ENCODE measurements around the gene PDF.
"Not testable (repeated sequence)": the region's sequence is repeated elsewhere in the genome, so short reads cannot be mapped to it uniquely, and the experiment has no call there.

The PDF gene

DNA sequence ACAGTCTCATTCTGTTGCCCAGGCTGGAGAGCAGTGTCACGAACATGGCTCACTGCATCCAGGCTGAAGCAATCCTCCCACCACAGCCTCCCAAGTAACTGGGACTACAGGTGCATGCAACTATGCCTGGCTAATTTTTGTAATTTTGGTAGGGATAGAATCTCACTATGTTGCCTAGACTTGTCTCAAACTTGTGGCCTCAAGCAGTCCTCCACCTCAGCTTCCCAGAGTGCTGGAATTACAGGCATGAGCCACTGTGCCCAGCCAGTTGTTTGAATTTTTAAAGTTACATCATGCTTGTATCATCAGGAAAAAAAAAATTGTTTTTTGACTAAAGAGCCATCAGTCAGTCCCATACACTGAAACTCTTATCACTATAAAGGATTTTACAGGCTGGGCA, 36.3 kb downstream of the PDF start:
- FAIRE-seq: no peak
- no peak for TF ChIP-seq CTCF (IDR thresholded peaks at IDR 0.05; ENCODE audit: insufficient read depth, missing control alignments)
- no peak for DNase-seq (ENCODE audit: insufficient read length, low spot score)

DNA sequence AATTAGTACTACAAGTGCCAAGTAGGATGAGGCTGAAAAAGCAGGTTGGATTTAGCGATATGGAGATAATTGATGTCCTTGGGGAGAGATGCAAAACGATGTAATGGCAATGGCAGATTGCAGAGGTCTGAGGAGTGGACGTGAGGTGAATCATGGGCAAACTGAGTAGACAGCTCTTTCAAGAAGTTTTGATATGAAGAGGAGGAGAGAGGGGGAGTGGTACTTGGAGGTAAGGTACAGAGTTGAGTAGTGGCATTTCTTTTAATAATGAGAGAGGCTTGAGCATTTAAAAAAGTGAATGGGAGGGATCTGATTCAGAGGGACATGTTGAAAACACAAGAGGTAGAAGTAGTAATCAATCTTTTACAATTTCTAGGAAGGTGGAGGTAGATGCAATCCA, 37.0 kb downstream of the PDF start:
- no peak for TF ChIP-seq CTCF (IDR thresholded peaks at IDR 0.05; ENCODE audit: insufficient read depth, missing control alignments)
- DNase-seq (ENCODE audit: insufficient read length, low spot score): no peak
- no peak for FAIRE-seq

- FAIRE-seq: not testable (repeated sequence)
These were observed 38.7 kb downstream of the PDF start for GRCh38 chr16:69291657-69292056.

GRCh38 chr16:69286941-69287713, 43.3 kb downstream of the PDF start:
- no peak for FAIRE-seq
- TF ChIP-seq CTCF (IDR thresholded peaks at IDR 0.05; ENCODE audit: insufficient read depth, missing control alignments): peak; percentile 54
- DNase-seq (ENCODE audit: insufficient read length, low spot score): no peak

More at GRCh38 chr16:69291657-69292056, 38.7 kb downstream of the PDF start:
- not testable (repeated sequence) for DNase-seq (ENCODE audit: insufficient read length, low spot score)

DNA sequence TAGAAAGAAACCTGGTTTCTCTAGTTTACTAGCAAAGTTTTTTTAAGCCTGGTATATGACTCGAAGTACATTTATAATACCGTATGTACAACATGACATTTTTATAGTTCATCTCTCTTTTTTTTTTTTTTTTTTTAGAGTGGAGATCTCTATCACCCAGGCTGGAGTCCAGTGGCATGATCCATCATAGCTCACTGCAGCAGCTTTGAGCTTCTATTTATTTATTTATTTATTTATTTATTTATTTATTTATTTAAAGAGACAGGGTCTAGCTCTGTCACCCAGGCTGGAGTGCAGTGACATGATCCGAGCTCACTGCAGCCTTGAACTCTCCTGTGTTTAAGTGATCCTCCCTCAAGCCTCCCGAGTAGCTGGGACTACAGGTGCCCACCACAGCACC, 45.1 kb downstream of the PDF start:
- no peak for TF ChIP-seq CTCF (IDR thresholded peaks at IDR 0.05; ENCODE audit: insufficient read depth, missing control alignments)
- FAIRE-seq (no peak), DNase-seq (ENCODE audit: insufficient read length, low spot score) (no peak)

- no peak for DNase-seq (ENCODE audit: insufficient read length, low spot score)
- no peak for FAIRE-seq
- no peak for TF ChIP-seq CTCF (IDR thresholded peaks at IDR 0.05; ENCODE audit: insufficient read depth, missing control alignments)
These were observed 46.5 kb downstream of the PDF start for GRCh38 chr16:69283851-69284250.

DNA sequence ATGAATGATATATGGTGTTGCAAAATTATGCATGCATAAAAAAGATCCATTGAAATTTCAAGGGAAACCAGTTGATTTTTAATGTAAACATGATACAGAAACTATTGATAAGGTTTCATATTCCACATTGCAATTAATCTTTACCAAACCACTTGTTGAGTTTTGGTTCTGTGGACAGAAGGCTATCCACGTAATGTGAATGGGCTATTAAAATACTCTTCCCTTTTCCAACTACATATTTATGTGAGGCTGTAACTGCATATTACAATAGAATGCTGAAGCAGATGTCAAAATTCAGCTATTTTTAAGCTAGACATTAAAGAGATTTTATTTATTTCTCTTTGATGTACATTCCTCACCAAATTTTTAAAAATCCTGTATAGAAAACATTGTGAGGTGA, 53.0 kb downstream of the PDF start:
- no peak for TF ChIP-seq CTCF (IDR thresholded peaks at IDR 0.05; ENCODE audit: insufficient read depth, missing control alignments)
- no peak for FAIRE-seq

More for the DNA sequence above, 53.0 kb downstream of the PDF start:
- no peak for DNase-seq (ENCODE audit: insufficient read length, low spot score)

Measured in D721Med (cell line).